GM12878 (cell line): ENCODE measurements around the gene FCAR. TPM values are rescaled to one million over a fixed set of nuclear protein-coding genes. Genes with fewer than 3 reads are reported as not detected.

ENCODE experiments used
- ATAC-seq: fragments of 200-7000 bp; cut with Tn5 transposase; 3 replicates; pipeline ENCODE4 v1.9.1; 2020; ENCODE audit warnings: mild to moderate bottlenecking, moderate library complexity
- BruUV-seq: library from RNA; stranded (reverse); fragments of 400-500 nt; replicated peaks from 2 replicates; lab custom pipeline; 2021; lab: Mats Ljungman, UMichigan
- CTCF ChIA-PET: fragments of 300-600 bp; sonication (Branson Sonifier 250); formaldehyde crosslinking; extraction: SDS; loops from one replicate; lab custom pipeline; 2021; ENCODE audit warnings: inconsistent platforms; lab: Yijun Ruan, JAX
- POLR2A ChIA-PET: fragments of 350-600 bp; formaldehyde crosslinking; extraction: SDS; loops from one replicate; lab custom pipeline; 2021; ENCODE audit warnings: inconsistent platforms; lab: Charles Lee
- RAD21 ChIA-PET: fragments of 300-600 bp; sonication (Branson Sonifier 250); formaldehyde crosslinking; loops from one replicate; lab custom pipeline; 2023; ENCODE audit warnings: antibody characterized with exemption; ENCODE audit not compliant: unreplicated experiment; lab: Charles Lee
- SMC1A ChIA-PET: fragments of 300-600 bp; sonication (Branson Sonifier 250); formaldehyde crosslinking; loops from one replicate; lab custom pipeline; 2023; ENCODE audit not compliant: unreplicated experiment, uncharacterized antibody; lab: Charles Lee
- DNase-seq: peaks from one replicate; pipeline ENCODE4 v3.0.0-alpha.2; 2011; ENCODE audit warnings: low read depth, low spot score
- FAIRE-seq: peaks from 3 replicates; lab custom pipeline; 2011; peaks lifted over from hg19 to GRCh38; lab: Jason Lieb, UNC
- H2AFZ ChIP-seq: 2 replicates; pipeline ENCODE4 v1.6.0; 2011; ENCODE audit warnings: low read depth, low read length, control low read depth; ENCODE audit not compliant: control insufficient read depth
- H3K27ac ChIP-seq: 2 replicates; pipeline ENCODE4 v1.5.1; 2011; ENCODE audit warnings: control low read depth; ENCODE audit not compliant: control insufficient read depth, insufficient read depth
- H3K27me3 ChIP-seq, 2 experiments: replicated peaks in 1 of 2; 2 replicates each; pipeline versions ENCODE4 v1.6.0 to v1.6.1; 2011; ENCODE audit warnings: low read length in 1 of 2; ENCODE audit not compliant: control insufficient read depth in 2 of 2, insufficient read depth in 2 of 2
- H3K36me3 ChIP-seq, 2 experiments: 2 replicates each; pipeline ENCODE4 v1.5.1; 2011; ENCODE audit warnings: low read length in 1 of 2; ENCODE audit not compliant: control insufficient read depth in 2 of 2, insufficient read depth in 2 of 2
- H3K4me1 ChIP-seq: 2 replicates; pipeline ENCODE4 v1.6.1; 2011; ENCODE audit warnings: mild to moderate bottlenecking, low read length, moderate library complexity, mixed read lengths; ENCODE audit not compliant: control insufficient read depth, insufficient read depth
- H3K4me2 ChIP-seq: 2 replicates; pipeline ENCODE4 v1.6.0; 2011; ENCODE audit warnings: control low read depth; ENCODE audit not compliant: control insufficient read depth, insufficient read depth
- H3K4me3 ChIP-seq: fragments of 200-600 bp; sonication (generic); 2 replicates; pipeline ENCODE4 v1.5.1; 2016
- H3K79me2 ChIP-seq: 2 replicates; pipeline ENCODE4 v1.6.0; 2011; ENCODE audit warnings: low read length; ENCODE audit not compliant: control insufficient read depth, insufficient read depth
- H3K9ac ChIP-seq: 2 replicates; pipeline ENCODE4 v1.8.0; 2011; ENCODE audit warnings: low read length, control low read depth, mixed read lengths; ENCODE audit not compliant: control insufficient read depth, insufficient read depth
- H3K9me3 ChIP-seq: replicated peaks from 3 replicates; pipeline ENCODE4 v1.5.1; 2011; ENCODE audit warnings: mild to moderate bottlenecking, low read length; ENCODE audit not compliant: control insufficient read depth, insufficient read depth
- H4K20me1 ChIP-seq: 2 replicates; pipeline ENCODE4 v1.6.0; 2011; ENCODE audit not compliant: control insufficient read depth, insufficient read depth
- CEBPB ChIP-seq, 2 experiments: fragments of 150-350 bp in 1 of 2; IDR thresholded peaks; 2 replicates each; pipeline ENCODE4 v1.6.1; 2012 to 2014; ENCODE audit warnings: low read depth in 2 of 2, low read length in 2 of 2, borderline replicate concordance in 1 of 2, inconsistent platforms in 1 of 2
- CREM ChIP-seq: IDR thresholded peaks from 2 replicates; pipeline ENCODE4 v1.6.1; 2014; ENCODE audit warnings: antibody characterized with exemption, low read depth
- NBN ChIP-seq: fragments of 450-650 bp; IDR thresholded peaks from 2 replicates; pipeline ENCODE4 v1.6.1; 2016
- RELA ChIP-seq: fragments of 450-650 bp; IDR thresholded peaks from 2 replicates; pipeline ENCODE4 v1.8.0; 2014; ENCODE audit warnings: borderline replicate concordance; ENCODE audit not compliant: partially characterized antibody
- TAF1 ChIP-seq: IDR thresholded peaks from 2 replicates; pipeline ENCODE4 v1.6.1; 2011; ENCODE audit warnings: mild to moderate bottlenecking, low read depth, low read length, borderline replicate concordance
- YY1 ChIP-seq: IDR thresholded peaks from 2 replicates; pipeline ENCODE4 v1.6.1; 2011; ENCODE audit warnings: low read depth, mild to moderate bottlenecking, low read length
- ZNF207 ChIP-seq: fragments of 450-650 bp; IDR thresholded peaks from 2 replicates; pipeline ENCODE4 v1.6.1; 2014; ENCODE audit warnings: antibody characterized with exemption, mild to moderate bottlenecking, borderline replicate concordance
- ZNF24 ChIP-seq: fragments of 450-650 bp; IDR thresholded peaks from 2 replicates; pipeline ENCODE4 v1.6.1; 2017; ENCODE audit warnings: antibody characterized with exemption, mild to moderate bottlenecking
- WGBS: methylation state at CpG from one replicate; pipeline ENCODE4 v1.1.6; 2016; ENCODE audit warnings: low lambda C conversion rate; ENCODE audit not compliant: insufficient replicate concordance, insufficient coverage; ENCODE audit errors: missing lambda C conversion rate; 5-methylcytosine and 5-hydroxymethylcytosine counted together
- in situ Hi-C: fragments of 300-500 bp; cut with MboI; formaldehyde crosslinking; loops from 9 replicates; pipeline ENCODE4 v1.14.3; 2018; ENCODE audit warnings: mixed read lengths
- intact Hi-C: fragments of 100-400 bp; cut with micrococcal nuclease; formaldehyde crosslinking; loops from one replicate; pipeline ENCODE4 v1.14.2; 2022; ENCODE audit not compliant: unreplicated experiment
- polyA plus RNA-seq, 11 experiments: library from polyadenylated mRNA; depleted of rRNA in 4 of 11; unstranded in 6 of 11; stranded (reverse) in 5 of 11; fragments of >200 nt; fragmentation: Nextera tagmentation in 4 of 11; fragmentation: Illumina TruSeq in 1 of 11; extraction: Ambion mirVana in 4 of 11; extraction: Trizol in 1 of 11; gene quantifications; 1 replicate in 1 of 11; 2 replicates in 10 of 11; pipeline versions ENCODE4 v1.2.1 to v1.2.3, GENCODE V29; 2011 to 2016; ENCODE audit warnings: inconsistent platforms in 2 of 11, missing spikeins in 2 of 11, low read depth in 1 of 11
- total RNA-seq, 4 experiments: library from RNA; depleted of rRNA in 3 of 4; stranded (reverse); fragments of >200 nt in 3 of 4; fragmentation: Illumina TruSeq in 1 of 4; extraction: Trizol in 1 of 4; gene quantifications; 2 replicates each; pipeline versions ENCODE4 v1.2.1 to v1.2.3, GENCODE V29; 2013 to 2021
- TF ChIP-seq, protein P1 (sequence below): fragments of 450-650 bp; formaldehyde crosslinking; IDR thresholded peaks from 2 replicates; pipeline ENCODE4 v1.4.0; 2022; ENCODE audit warnings: mild to moderate bottlenecking, moderate library complexity
- TF ChIP-seq, protein P2 (sequence below): fragments of 150-350 bp; IDR thresholded peaks from 2 replicates; pipeline ENCODE4 v1.6.1; 2014; ENCODE audit warnings: mild to moderate bottlenecking, low read depth, low read length
- TF ChIP-seq, protein P3 (sequence below): fragments of 450-650 bp; IDR thresholded peaks from 2 replicates; pipeline ENCODE4 v1.6.1; 2017; ENCODE audit warnings: mild to moderate bottlenecking, moderate library complexity
- TF ChIP-seq, protein P4 (sequence below): IDR thresholded peaks from 2 replicates; pipeline ENCODE4 v1.6.1; 2012; ENCODE audit warnings: low read depth, low read length, improper control_type of control experiment
- TF ChIP-seq, protein P5 (sequence below), 3 experiments: IDR thresholded peaks in 2 of 3; conservative IDR thresholded peaks in 1 of 3; 2 replicates each; pipeline ENCODE4 v1.5.1; 2011; ENCODE audit warnings: low read depth in 3 of 3, low read length in 3 of 3, mild to moderate bottlenecking in 3 of 3, control low read depth in 2 of 3, moderate library complexity in 2 of 3, inconsistent platforms in 1 of 3, mixed read lengths in 1 of 3; ENCODE audit not compliant: control insufficient read depth in 2 of 3, insufficient read depth in 1 of 3; ENCODE audit errors: extremely low read depth in 1 of 3

Gene FCAR
- total and polyA plus RNA-seq, 10 of the 15 experiments (the other 5 are each of a cell fraction or from before 2014, with no cell fraction given) = 0.49 TPM; not detected in 9

DNA sequence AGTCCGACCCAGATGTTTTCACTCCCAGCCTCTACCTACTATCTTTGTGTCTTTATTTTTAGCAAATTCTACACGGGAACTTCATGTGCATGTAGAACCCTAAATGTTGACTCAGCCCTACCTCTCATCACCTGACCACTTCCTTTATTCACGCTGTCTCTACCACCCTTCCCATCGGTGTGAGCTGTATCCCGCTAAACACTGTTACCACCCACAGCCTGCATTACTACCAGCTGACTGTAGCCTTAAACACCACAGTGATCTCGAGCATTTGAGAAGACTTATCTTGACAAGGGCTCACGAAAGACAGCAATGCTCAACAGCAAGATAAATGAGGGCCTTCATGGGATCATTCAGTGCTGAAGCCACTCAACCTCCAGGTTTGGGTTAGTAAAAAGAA is 47.0 kb downstream of the FCAR start:
- Histone ChIP-seq H3K27me3 (no peaks in the 10 kb centered on the region), H3K36me3 (no peaks in the 10 kb centered on the region), H3K4me3 (no peak overlapping the region), H3K9ac (no peak overlapping the region), H4K20me1 (no peaks in the 10 kb centered on the region), H3K4me2 (no peak overlapping the region), H3K4me1 (peaks cover 10% of the 10 kb centered on the region), H3K79me2 (no peaks in the 10 kb centered on the region), H3K9me3 (no peaks in the 10 kb centered on the region), H3K27ac (no peak overlapping the region), H2AFZ (no peak overlapping the region)
- FAIRE-seq (no peak), ATAC-seq (no peak), DNase-seq (no peak)
- ChIA-PET SMC1A (no interaction called here), CTCF (interaction anchor here (0.7 to 1.5 kb wide), 3 partner anchors 40 to 442 kb away, joined by 3 to 6 read pairs (median 4); no protein-coding TSS in a partner anchor), POLR2A (no interaction called here), RAD21 (interaction anchor here (0.7 kb wide), 1 partner anchor 166 kb away, joined by 3 read pairs; no protein-coding TSS in a partner anchor)
- in situ Hi-C loops = loop anchor here (10.0 kb wide), 1 partner anchor 446 kb away; the partner anchor contains the start of gene CDC42EP5
- WGBS = 45% methylated on average over 7 of the region's 7 CpGs
- intact Hi-C loops = no loop called here
- no TSS peak for BruUV-seq
- TF ChIP-seq RELA = no peak
- TF ChIP-seq, protein P1, sequence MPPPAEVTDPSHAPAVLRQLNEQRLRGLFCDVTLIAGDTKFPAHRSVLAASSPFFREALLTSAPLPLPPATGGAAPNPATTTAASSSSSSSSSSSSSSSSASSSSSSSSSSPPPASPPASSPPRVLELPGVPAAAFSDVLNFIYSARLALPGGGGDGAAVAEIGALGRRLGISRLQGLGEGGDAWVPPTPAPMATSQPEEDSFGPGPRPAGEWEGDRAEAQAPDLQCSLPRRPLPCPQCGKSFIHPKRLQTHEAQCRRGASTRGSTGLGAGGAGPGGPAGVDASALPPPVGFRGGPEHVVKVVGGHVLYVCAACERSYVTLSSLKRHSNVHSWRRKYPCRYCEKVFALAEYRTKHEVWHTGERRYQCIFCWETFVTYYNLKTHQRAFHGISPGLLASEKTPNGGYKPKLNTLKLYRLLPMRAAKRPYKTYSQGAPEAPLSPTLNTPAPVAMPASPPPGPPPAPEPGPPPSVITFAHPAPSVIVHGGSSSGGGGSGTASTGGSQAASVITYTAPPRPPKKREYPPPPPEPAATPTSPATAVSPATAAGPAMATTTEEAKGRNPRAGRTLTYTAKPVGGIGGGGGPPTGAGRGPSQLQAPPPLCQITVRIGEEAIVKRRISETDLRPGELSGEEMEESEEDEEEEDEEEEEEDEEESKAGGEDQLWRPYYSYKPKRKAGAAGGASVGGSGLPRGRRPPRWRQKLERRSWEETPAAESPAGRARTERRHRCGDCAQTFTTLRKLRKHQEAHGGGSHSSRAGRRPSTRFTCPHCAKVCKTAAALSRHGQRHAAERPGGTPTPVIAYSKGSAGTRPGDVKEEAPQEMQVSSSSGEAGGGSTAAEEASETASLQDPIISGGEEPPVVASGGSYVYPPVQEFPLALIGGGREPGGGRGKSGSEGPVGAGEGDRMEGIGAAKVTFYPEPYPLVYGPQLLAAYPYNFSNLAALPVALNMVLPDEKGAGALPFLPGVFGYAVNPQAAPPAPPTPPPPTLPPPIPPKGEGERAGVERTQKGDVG = no peak
- no peak for TF ChIP-seq YY1
- TF ChIP-seq, protein P2, sequence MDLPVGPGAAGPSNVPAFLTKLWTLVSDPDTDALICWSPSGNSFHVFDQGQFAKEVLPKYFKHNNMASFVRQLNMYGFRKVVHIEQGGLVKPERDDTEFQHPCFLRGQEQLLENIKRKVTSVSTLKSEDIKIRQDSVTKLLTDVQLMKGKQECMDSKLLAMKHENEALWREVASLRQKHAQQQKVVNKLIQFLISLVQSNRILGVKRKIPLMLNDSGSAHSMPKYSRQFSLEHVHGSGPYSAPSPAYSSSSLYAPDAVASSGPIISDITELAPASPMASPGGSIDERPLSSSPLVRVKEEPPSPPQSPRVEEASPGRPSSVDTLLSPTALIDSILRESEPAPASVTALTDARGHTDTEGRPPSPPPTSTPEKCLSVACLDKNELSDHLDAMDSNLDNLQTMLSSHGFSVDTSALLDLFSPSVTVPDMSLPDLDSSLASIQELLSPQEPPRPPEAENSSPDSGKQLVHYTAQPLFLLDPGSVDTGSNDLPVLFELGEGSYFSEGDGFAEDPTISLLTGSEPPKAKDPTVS = no peak
- TF ChIP-seq, protein P3, sequence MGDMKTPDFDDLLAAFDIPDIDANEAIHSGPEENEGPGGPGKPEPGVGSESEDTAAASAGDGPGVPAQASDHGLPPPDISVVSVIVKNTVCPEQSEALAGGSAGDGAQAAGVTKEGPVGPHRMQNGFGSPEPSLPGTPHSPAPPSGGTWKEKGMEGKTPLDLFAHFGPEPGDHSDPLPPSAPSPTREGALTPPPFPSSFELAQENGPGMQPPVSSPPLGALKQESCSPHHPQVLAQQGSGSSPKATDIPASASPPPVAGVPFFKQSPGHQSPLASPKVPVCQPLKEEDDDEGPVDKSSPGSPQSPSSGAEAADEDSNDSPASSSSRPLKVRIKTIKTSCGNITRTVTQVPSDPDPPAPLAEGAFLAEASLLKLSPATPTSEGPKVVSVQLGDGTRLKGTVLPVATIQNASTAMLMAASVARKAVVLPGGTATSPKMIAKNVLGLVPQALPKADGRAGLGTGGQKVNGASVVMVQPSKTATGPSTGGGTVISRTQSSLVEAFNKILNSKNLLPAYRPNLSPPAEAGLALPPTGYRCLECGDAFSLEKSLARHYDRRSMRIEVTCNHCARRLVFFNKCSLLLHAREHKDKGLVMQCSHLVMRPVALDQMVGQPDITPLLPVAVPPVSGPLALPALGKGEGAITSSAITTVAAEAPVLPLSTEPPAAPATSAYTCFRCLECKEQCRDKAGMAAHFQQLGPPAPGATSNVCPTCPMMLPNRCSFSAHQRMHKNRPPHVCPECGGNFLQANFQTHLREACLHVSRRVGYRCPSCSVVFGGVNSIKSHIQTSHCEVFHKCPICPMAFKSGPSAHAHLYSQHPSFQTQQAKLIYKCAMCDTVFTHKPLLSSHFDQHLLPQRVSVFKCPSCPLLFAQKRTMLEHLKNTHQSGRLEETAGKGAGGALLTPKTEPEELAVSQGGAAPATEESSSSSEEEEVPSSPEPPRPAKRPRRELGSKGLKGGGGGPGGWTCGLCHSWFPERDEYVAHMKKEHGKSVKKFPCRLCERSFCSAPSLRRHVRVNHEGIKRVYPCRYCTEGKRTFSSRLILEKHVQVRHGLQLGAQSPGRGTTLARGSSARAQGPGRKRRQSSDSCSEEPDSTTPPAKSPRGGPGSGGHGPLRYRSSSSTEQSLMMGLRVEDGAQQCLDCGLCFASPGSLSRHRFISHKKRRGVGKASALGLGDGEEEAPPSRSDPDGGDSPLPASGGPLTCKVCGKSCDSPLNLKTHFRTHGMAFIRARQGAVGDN = no peak
- TF ChIP-seq TAF1 = no peak
- no peak for TF ChIP-seq ZNF24
- no peak for TF ChIP-seq CREM
- TF ChIP-seq, protein P4, sequence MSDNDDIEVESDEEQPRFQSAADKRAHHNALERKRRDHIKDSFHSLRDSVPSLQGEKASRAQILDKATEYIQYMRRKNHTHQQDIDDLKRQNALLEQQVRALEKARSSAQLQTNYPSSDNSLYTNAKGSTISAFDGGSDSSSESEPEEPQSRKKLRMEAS = no peak
- no peak for TF ChIP-seq NBN
- TF ChIP-seq, protein P5, sequence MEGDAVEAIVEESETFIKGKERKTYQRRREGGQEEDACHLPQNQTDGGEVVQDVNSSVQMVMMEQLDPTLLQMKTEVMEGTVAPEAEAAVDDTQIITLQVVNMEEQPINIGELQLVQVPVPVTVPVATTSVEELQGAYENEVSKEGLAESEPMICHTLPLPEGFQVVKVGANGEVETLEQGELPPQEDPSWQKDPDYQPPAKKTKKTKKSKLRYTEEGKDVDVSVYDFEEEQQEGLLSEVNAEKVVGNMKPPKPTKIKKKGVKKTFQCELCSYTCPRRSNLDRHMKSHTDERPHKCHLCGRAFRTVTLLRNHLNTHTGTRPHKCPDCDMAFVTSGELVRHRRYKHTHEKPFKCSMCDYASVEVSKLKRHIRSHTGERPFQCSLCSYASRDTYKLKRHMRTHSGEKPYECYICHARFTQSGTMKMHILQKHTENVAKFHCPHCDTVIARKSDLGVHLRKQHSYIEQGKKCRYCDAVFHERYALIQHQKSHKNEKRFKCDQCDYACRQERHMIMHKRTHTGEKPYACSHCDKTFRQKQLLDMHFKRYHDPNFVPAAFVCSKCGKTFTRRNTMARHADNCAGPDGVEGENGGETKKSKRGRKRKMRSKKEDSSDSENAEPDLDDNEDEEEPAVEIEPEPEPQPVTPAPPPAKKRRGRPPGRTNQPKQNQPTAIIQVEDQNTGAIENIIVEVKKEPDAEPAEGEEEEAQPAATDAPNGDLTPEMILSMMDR (IDR thresholded peaks at IDR 0.05 in 2 of 3, conservative IDR thresholded peaks at IDR 0.05 in 1 of 3; ENCODE audit: control insufficient read depth in 2 of 3, extremely low read depth in 1 of 3, insufficient read depth in 1 of 3, low read depth in 3 of 3, low read length in 3 of 3) = no peak
- no peak for TF ChIP-seq CEBPB (IDR thresholded peaks at IDR 0.05; ENCODE audit: borderline replicate concordance in 1 of 2, low read depth in 2 of 2, low read length in 2 of 2)
- no peak for TF ChIP-seq ZNF207
